ENCODE data around the gene ZNF146. TPM values are rescaled to one million over a fixed set of nuclear protein-coding genes. Genes with fewer than 3 reads are reported as not detected.
A peak's percentile ranks its signal among the peaks of the same experiment; 100 is the strongest.

Gene ZNF146
- total RNA-seq, 4 donors from 2014 or later: 40.3 to 72.9 (median 59.6) TPM

DNA sequence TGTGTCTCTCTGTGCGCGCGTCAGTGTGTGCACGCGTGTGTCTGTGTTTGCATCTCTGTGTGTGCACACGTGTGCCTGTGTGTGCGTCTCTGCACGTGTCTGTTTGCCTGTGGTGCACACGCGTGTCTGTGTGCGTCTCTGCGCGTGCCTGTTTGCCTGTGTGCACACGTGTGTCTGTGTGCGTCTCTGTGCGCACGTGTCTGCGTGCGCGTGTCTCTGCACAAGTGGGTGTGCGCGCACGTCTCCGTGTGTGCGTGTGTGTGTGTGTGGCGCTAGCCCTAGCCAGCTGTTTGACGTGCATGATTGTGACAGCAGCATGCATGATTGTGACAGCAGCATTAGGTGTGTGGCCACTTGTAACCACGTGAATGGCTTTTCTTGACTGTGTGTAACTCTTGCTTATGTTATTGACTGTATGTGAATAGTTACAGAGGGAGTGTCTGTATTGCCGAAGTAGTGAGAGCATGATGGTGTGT lies 31.1 kb downstream of the ZNF146 start:
- Histone ChIP-seq H3K4me1 (peaks cover 0 to 14% (median 4%) of the 10 kb centered on the region in 3 donors), H3K36me3 (no peaks in the 10 kb centered on the region), H3K4me3 (peak overlapping the region in 3 of 4 donors; percentile 27 to 47 (median 37)), H3K27me3 (peaks cover 0 to 15% (median 0%) of the 10 kb centered on the region in 4 donors), H3K27ac (no peak overlapping the region), H3K9me3 (peaks cover 0 to 38% (median 0%) of the 10 kb centered on the region in 3 donors)
- DNase-seq: no peak
- TF ChIP-seq POLR2A (IDR thresholded peaks at IDR 0.05) (no peak), CTCF (IDR thresholded peaks at IDR 0.05) (no peak)
- intact Hi-C loops (cut with DNase I): no loop called here
- WGBS, 2 donors: 21 to 63% methylated on average over 3 to 9 of the region's 29 CpGs

DNA sequence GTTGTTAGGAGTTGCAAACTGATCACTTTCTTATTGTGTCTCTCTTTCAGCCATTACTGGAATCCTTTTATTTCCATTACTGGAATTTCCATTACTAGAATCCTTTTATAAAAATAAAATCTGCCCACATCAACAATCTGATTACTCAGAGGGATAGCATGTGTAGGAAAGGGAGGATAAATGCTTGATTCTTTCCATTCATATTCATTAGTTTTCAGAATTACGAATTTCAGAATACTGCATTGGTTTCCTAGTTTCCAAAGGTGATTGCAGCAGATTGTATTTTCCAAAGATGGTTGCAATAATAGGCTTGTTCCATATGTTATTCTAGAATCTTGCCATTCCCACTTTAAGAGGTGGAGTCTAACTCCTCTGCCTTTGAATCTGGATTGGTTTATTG lies 37.1 kb downstream of the ZNF146 start:
- Histone ChIP-seq H3K36me3 (no peaks in the 10 kb centered on the region), H3K4me1 (no peaks in the 10 kb centered on the region), H3K9me3 (peaks cover 0 to 21% (median 0%) of the 10 kb centered on the region in 3 donors), H3K27me3 (no peaks in the 10 kb centered on the region), H3K27ac (no peak overlapping the region), H3K4me3 (no peak overlapping the region)
- intact Hi-C loops (cut with DNase I): no loop called here
- TF ChIP-seq CTCF (IDR thresholded peaks at IDR 0.05) (no peak), POLR2A (IDR thresholded peaks at IDR 0.05) (no peak)
- WGBS, 2 donors: 52 to 83% methylated on average over 1 of the region's 1 CpG
- no peak for DNase-seq

GRCh38 chr19:36254848-36255247 lies 39.9 kb downstream of the ZNF146 start:
- no peaks in the 10 kb centered on the region for H3K4me1 ChIP-seq
- TF ChIP-seq POLR2A (IDR thresholded peaks at IDR 0.05) (no peak), CTCF (IDR thresholded peaks at IDR 0.05) (no peak)
- H3K4me3 ChIP-seq: no peak overlapping the region
- peaks cover 0 to 43% (median 0%) of the 10 kb centered on the region in 3 donors for H3K9me3 ChIP-seq
- H3K27me3 ChIP-seq: no peaks in the 10 kb centered on the region
- 80 to 84% methylated on average over 2 to 7 of the region's 11 CpGs for WGBS, 2 donors
- H3K27ac ChIP-seq: no peak overlapping the region
- H3K36me3 ChIP-seq: no peaks in the 10 kb centered on the region
- intact Hi-C loops (cut with DNase I): no loop called here
- DNase-seq: no peak

- DNase-seq: no peak
- H3K36me3 ChIP-seq: no peaks in the 10 kb centered on the region
- no peak overlapping the region for H3K4me3 ChIP-seq
- H3K4me1 ChIP-seq: no peaks in the 10 kb centered on the region
- H3K27ac ChIP-seq: no peak overlapping the region
- H3K27me3 ChIP-seq: no peaks in the 10 kb centered on the region
- TF ChIP-seq POLR2A (IDR thresholded peaks at IDR 0.05): no peak
- no peak for TF ChIP-seq CTCF (IDR thresholded peaks at IDR 0.05)
- intact Hi-C loops (cut with DNase I): no loop called here
- peaks cover 0 to 43% (median 0%) of the 10 kb centered on the region in 3 donors for H3K9me3 ChIP-seq
- 83 to 92% methylated on average over 1 to 5 of the region's 28 CpGs for WGBS, 2 donors
Measured at GRCh38 chr19:36255316-36255715, 40.4 kb downstream of the ZNF146 start.

- 92 to 99% methylated on average over 13 to 14 of the region's 15 CpGs for WGBS, 2 donors
- Histone ChIP-seq H3K9me3 (peaks cover 0 to 43% (median 0%) of the 10 kb centered on the region in 3 donors), H3K27me3 (no peaks in the 10 kb centered on the region), H3K27ac (no peak overlapping the region), H3K4me3 (no peak overlapping the region), H3K4me1 (no peaks in the 10 kb centered on the region), H3K36me3 (no peaks in the 10 kb centered on the region)
- TF ChIP-seq POLR2A (IDR thresholded peaks at IDR 0.05) (no peak), CTCF (IDR thresholded peaks at IDR 0.05) (no peak)
- intact Hi-C loops (cut with DNase I): no loop called here
- no peak for DNase-seq
Measured at GRCh38 chr19:36256064-36256463, 41.2 kb downstream of the ZNF146 start.

Data from esophagus squamous epithelium (tissue), 5 donors.